PC-9 (cell line): Measurements from ENCODE around the gene RTF1. TPM values are rescaled to one million over a fixed set of nuclear protein-coding genes. Genes with fewer than 3 reads are reported as not detected.

Experiments used
- BruUV-seq: library from RNA; stranded (reverse); fragments of 400-500 nt; replicated peaks from 2 replicates; lab custom pipeline; 2021; lab: Mats Ljungman, UMichigan
- CTCF ChIA-PET: fragments of 300-600 bp; sonication (Branson Sonifier 250); formaldehyde crosslinking; loops from one replicate; lab custom pipeline; 2022; ENCODE audit warnings: antibody characterized with exemption; lab: Charles Lee
- POLR2A ChIA-PET: fragments of 300-600 bp; sonication (Branson Sonifier 250); formaldehyde crosslinking; loops from one replicate; lab custom pipeline; 2022; ENCODE audit warnings: antibody characterized with exemption; ENCODE audit not compliant: unreplicated experiment; lab: Charles Lee
- DNase-seq, 2 experiments: peaks; one replicate each; pipeline versions ENCODE4 v3.0.0 to v3.0.0-alpha.2; 2015 to 2022; ENCODE audit warnings: mixed read lengths in 1 of 2
- H2AFZ ChIP-seq: fragments of 200-600 bp; sonication (generic); 2 replicates; pipeline ENCODE4 v1.8.1; 2017; ENCODE audit warnings: antibody characterized with exemption
- H3F3A ChIP-seq: fragments of 200-600 bp; sonication (generic); 2 replicates; pipeline ENCODE4 v1.8.1; 2017; ENCODE audit warnings: antibody characterized with exemption, mild to moderate bottlenecking, low read depth; ENCODE audit not compliant: insufficient read depth
- H3K27ac ChIP-seq: fragments of 200-600 bp; sonication (generic); 2 replicates; pipeline ENCODE4 v1.6.1; 2016; ENCODE audit warnings: mixed run types
- H3K27me3 ChIP-seq: fragments of 200-600 bp; sonication (generic); 2 replicates; pipeline ENCODE4 v1.6.1; 2016; ENCODE audit warnings: low read depth, mixed run types; ENCODE audit not compliant: insufficient read depth
- H3K36me3 ChIP-seq: fragments of 200-600 bp; sonication (generic); 2 replicates; pipeline ENCODE4 v1.6.1; 2016; ENCODE audit warnings: low read depth, mixed run types
- H3K4me1 ChIP-seq: fragments of 200-600 bp; sonication (generic); replicated peaks from 2 replicates; pipeline ENCODE4 v1.6.1; 2016; ENCODE audit warnings: mixed run types; ENCODE audit not compliant: insufficient read depth
- H3K4me2 ChIP-seq: fragments of 200-600 bp; sonication (generic); 2 replicates; pipeline ENCODE4 v1.6.1; 2017; ENCODE audit warnings: mixed run types
- H3K4me3 ChIP-seq: fragments of 200-600 bp; sonication (generic); 2 replicates; pipeline ENCODE4 v1.6.1; 2016; ENCODE audit warnings: mixed run types
- H3K79me2 ChIP-seq: fragments of 200-600 bp; sonication (generic); 2 replicates; pipeline ENCODE4 v1.6.1; 2017; ENCODE audit warnings: low read depth, mixed run types
- H3K9me2 ChIP-seq: fragments of 200-600 bp; sonication (generic); 2 replicates; pipeline ENCODE4 v1.8.1; 2017; ENCODE audit warnings: mild to moderate bottlenecking; ENCODE audit not compliant: insufficient read depth
- H3K9me3 ChIP-seq: fragments of 200-600 bp; sonication (generic); 2 replicates; pipeline ENCODE4 v1.8.1; 2016; ENCODE audit warnings: low read depth; ENCODE audit not compliant: insufficient read depth
- H4K20me1 ChIP-seq: fragments of 200-600 bp; sonication (generic); 2 replicates; pipeline ENCODE4 v1.8.1; 2017; ENCODE audit not compliant: insufficient read depth
- CTCF ChIP-seq: fragments of 200-600 bp; sonication (generic); conservative IDR thresholded peaks from 2 replicates; pipeline ENCODE4 v1.6.1; 2017; ENCODE audit warnings: mixed run types, antibody characterized with exemption, mild to moderate bottlenecking, moderate library complexity
- EZH2 ChIP-seq: fragments of 200-600 bp; sonication (generic); IDR thresholded peaks from 2 replicates; pipeline ENCODE4 v1.8.0; 2017; ENCODE audit warnings: antibody characterized with exemption, low read depth
- intact Hi-C: fragments of 100-400 bp; cut with micrococcal nuclease; formaldehyde crosslinking; loops from one replicate; pipeline ENCODE4 v1.10.0; 2022; ENCODE audit not compliant: unreplicated experiment
- total RNA-seq: library from RNA; stranded (reverse); gene quantifications from 2 replicates; pipeline ENCODE4 v1.2.3, GENCODE V29; 2021

RTF1 gene
- total RNA-seq, 1 experiment from 2014 or later = 55.7 TPM

- no peak overlapping the region for H3K27ac ChIP-seq
- TF ChIP-seq CTCF (no peak), EZH2 (no peak)
- H3K79me2 ChIP-seq = no peaks in the 10 kb centered on the region
- no peak for DNase-seq
- H3K4me1 ChIP-seq = no peaks in the 10 kb centered on the region
- ChIA-PET POLR2A (interaction anchor here (0.5 kb wide), 1 partner anchor 95 kb away, joined by 4 read pairs; no protein-coding TSS in a partner anchor), CTCF (no interaction called here)
- no peaks in the 10 kb centered on the region for H3F3A ChIP-seq
- no peaks in the 10 kb centered on the region for H3K36me3 ChIP-seq
- no TSS peak for BruUV-seq
- intact Hi-C loops = no loop called here
- no peaks in the 10 kb centered on the region for H3K9me2 ChIP-seq
- no peaks in the 10 kb centered on the region for H3K9me3 ChIP-seq
- no peak overlapping the region for H2AFZ ChIP-seq
- no peak overlapping the region for H3K4me3 ChIP-seq
- H3K27me3 ChIP-seq = no peaks in the 10 kb centered on the region
- H3K4me2 ChIP-seq = no peak overlapping the region
- H4K20me1 ChIP-seq = no peaks in the 10 kb centered on the region
Measured at GRCh38 chr15:41505776-41506175, 88.9 kb downstream of the RTF1 start.

GRCh38 chr15:41506796-41507341 is 90.0 kb downstream of the RTF1 start:
- H3K36me3 ChIP-seq = no peaks in the 10 kb centered on the region
- no peaks in the 10 kb centered on the region for H4K20me1 ChIP-seq
- H3K79me2 ChIP-seq = no peaks in the 10 kb centered on the region
- no peak overlapping the region for H3K4me2 ChIP-seq
- no peaks in the 10 kb centered on the region for H3K9me2 ChIP-seq
- ChIA-PET POLR2A (no interaction called here), CTCF (no interaction called here)
- TF ChIP-seq CTCF = no peak
- no peak for TF ChIP-seq EZH2
- H3K4me3 ChIP-seq = no peak overlapping the region
- H3K9me3 ChIP-seq = no peaks in the 10 kb centered on the region
- no TSS peak for BruUV-seq
- no peaks in the 10 kb centered on the region for H3K27me3 ChIP-seq
- H3K4me1 ChIP-seq = no peaks in the 10 kb centered on the region
- no peaks in the 10 kb centered on the region for H3F3A ChIP-seq
- intact Hi-C loops = no loop called here
- DNase-seq = no peak
- no peak overlapping the region for H3K27ac ChIP-seq
- no peak overlapping the region for H2AFZ ChIP-seq

- TF ChIP-seq EZH2 = no peak
- no peak for TF ChIP-seq CTCF
- intact Hi-C loops = loop anchor here (1.0 kb wide), 1 partner anchor 15 kb away; the partner anchor contains the start of gene ITPKA
- H3K36me3 ChIP-seq = no peaks in the 10 kb centered on the region
- DNase-seq = peak; percentile 72 to 92
- H4K20me1 ChIP-seq = no peaks in the 10 kb centered on the region
- no peaks in the 10 kb centered on the region for H3K4me1 ChIP-seq
- H3K4me2 ChIP-seq = no peak overlapping the region
- ChIA-PET POLR2A (interaction anchor here (0.5 to 0.7 kb wide), 3 partner anchors 15 to 77 kb away, joined by 3 to 9 read pairs (median 4); no protein-coding TSS in a partner anchor), CTCF (interaction anchor here (0.6 kb wide), 1 partner anchor 322 kb away, joined by 6 read pairs; no protein-coding TSS in a partner anchor)
- BruUV-seq = no TSS peak
- H3K9me2 ChIP-seq = no peaks in the 10 kb centered on the region
- no peak overlapping the region for H2AFZ ChIP-seq
- H3K79me2 ChIP-seq = no peaks in the 10 kb centered on the region
- H3K27me3 ChIP-seq = no peaks in the 10 kb centered on the region
- no peak overlapping the region for H3K27ac ChIP-seq
- no peak overlapping the region for H3K4me3 ChIP-seq
- no peaks in the 10 kb centered on the region for H3K9me3 ChIP-seq
- no peaks in the 10 kb centered on the region for H3F3A ChIP-seq
Measured at GRCh38 chr15:41507820-41508290, 91.0 kb downstream of the RTF1 start.
